Measurements from ENCODE around the gene GMCL2. TPM values are rescaled to one million over a fixed set of nuclear protein-coding genes. Genes with fewer than 3 reads are reported as not detected.

GMCL2 gene
- total and polyA plus RNA-seq, 2 experiments from 2014 or later: 0.07 TPM; not detected in 1

DNA sequence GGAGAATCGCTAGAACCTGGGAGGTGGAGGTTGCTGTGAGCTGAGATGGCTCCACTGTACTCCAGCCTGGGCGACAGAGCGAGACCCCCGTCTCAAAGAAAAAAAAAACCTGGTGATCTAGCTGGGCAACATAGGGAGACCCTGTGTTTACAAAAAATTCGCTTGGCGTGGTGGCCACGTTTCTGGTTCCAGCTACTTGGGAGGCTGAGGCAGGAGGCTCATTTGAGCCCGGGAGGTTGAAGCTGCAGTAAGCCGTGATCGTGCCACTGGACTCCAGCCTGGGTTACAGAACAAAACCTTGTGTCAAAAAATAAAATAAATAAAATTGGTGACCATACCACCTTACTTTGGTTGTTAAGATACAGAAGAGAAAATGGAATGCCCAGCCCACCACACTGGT lies 15.4 kb upstream of the GMCL2 start (continued):
- TF ChIP-seq, protein P1, sequence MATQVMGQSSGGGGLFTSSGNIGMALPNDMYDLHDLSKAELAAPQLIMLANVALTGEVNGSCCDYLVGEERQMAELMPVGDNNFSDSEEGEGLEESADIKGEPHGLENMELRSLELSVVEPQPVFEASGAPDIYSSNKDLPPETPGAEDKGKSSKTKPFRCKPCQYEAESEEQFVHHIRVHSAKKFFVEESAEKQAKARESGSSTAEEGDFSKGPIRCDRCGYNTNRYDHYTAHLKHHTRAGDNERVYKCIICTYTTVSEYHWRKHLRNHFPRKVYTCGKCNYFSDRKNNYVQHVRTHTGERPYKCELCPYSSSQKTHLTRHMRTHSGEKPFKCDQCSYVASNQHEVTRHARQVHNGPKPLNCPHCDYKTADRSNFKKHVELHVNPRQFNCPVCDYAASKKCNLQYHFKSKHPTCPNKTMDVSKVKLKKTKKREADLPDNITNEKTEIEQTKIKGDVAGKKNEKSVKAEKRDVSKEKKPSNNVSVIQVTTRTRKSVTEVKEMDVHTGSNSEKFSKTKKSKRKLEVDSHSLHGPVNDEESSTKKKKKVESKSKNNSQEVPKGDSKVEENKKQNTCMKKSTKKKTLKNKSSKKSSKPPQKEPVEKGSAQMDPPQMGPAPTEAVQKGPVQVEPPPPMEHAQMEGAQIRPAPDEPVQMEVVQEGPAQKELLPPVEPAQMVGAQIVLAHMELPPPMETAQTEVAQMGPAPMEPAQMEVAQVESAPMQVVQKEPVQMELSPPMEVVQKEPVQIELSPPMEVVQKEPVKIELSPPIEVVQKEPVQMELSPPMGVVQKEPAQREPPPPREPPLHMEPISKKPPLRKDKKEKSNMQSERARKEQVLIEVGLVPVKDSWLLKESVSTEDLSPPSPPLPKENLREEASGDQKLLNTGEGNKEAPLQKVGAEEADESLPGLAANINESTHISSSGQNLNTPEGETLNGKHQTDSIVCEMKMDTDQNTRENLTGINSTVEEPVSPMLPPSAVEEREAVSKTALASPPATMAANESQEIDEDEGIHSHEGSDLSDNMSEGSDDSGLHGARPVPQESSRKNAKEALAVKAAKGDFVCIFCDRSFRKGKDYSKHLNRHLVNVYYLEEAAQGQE (IDR thresholded peaks at IDR 0.05; ENCODE audit: unreplicated experiment): no peak
- TF ChIP-seq, protein P2, sequence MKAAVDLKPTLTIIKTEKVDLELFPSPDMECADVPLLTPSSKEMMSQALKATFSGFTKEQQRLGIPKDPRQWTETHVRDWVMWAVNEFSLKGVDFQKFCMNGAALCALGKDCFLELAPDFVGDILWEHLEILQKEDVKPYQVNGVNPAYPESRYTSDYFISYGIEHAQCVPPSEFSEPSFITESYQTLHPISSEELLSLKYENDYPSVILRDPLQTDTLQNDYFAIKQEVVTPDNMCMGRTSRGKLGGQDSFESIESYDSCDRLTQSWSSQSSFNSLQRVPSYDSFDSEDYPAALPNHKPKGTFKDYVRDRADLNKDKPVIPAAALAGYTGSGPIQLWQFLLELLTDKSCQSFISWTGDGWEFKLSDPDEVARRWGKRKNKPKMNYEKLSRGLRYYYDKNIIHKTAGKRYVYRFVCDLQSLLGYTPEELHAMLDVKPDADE (IDR thresholded peaks at IDR 0.05): no peak

DNA sequence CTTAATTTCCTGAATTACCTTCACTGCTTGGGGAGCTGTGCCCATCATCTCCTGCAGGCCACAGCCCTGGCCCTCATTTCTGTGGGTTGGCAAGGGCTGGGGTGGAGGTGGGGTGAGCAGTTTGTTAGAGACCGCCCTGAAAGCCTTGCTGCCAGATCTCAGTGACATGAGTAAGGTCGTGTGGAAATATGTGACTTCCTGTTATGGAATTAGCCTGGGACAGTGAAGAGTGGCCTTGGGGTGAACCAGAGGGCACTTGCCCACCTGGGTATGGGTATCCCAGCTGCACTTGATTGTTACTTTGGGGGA lies 14.7 kb upstream of the GMCL2 start:
- DNase-seq (ENCODE audit: low spot score) (no peak), ATAC-seq (no peak)
- no peak overlapping the region for H3K4me3 ChIP-seq
- H3K4me2 ChIP-seq: no peak overlapping the region
- H4K20me1 ChIP-seq (replicated peaks; ENCODE audit: insufficient read depth): peaks cover 16% of the 10 kb centered on the region
- no peaks in the 10 kb centered on the region for H3K27me3 ChIP-seq (ENCODE audit: insufficient read depth)
- no peak overlapping the region for H3K27ac ChIP-seq (ENCODE audit: low read depth)
- H3K27me3 Mint-ChIP-seq (ENCODE audit: insufficient read depth, low read depth, poor library complexity): peaks cover 28% of the 10 kb centered on the region
- no peak for TF ChIP-seq POLR2AphosphoS5 (IDR thresholded peaks at IDR 0.05; ENCODE audit: low read depth)
- no peak for TF ChIP-seq NANOG (IDR thresholded peaks at IDR 0.05; ENCODE audit: borderline replicate concordance)
- H3K27ac Mint-ChIP-seq: no peak overlapping the region
- H3K79me2 ChIP-seq (replicated peaks; ENCODE audit: insufficient read depth): peaks cover 33% of the 10 kb centered on the region
- H3K4me1 ChIP-seq (ENCODE audit: insufficient read depth): peaks cover 16% of the 10 kb centered on the region
- peaks cover 16% of the 10 kb centered on the region for H3F3A ChIP-seq (replicated peaks; ENCODE audit: low read depth)
- H3K4me3 Mint-ChIP-seq: no peak overlapping the region
- peaks cover 22% of the 10 kb centered on the region for H3K4me1 Mint-ChIP-seq
- H2AFZ ChIP-seq: no peak overlapping the region
- peaks cover 8% of the 10 kb centered on the region for H3K9me3 Mint-ChIP-seq
- peaks cover 21% of the 10 kb centered on the region for H3K36me3 Mint-ChIP-seq (ENCODE audit: low read depth)
- peaks cover 15% of the 10 kb centered on the region for H3K36me3 ChIP-seq (ENCODE audit: insufficient read depth)
- no peaks in the 10 kb centered on the region for H3K9me2 ChIP-seq (ENCODE audit: insufficient read depth)

DNA sequence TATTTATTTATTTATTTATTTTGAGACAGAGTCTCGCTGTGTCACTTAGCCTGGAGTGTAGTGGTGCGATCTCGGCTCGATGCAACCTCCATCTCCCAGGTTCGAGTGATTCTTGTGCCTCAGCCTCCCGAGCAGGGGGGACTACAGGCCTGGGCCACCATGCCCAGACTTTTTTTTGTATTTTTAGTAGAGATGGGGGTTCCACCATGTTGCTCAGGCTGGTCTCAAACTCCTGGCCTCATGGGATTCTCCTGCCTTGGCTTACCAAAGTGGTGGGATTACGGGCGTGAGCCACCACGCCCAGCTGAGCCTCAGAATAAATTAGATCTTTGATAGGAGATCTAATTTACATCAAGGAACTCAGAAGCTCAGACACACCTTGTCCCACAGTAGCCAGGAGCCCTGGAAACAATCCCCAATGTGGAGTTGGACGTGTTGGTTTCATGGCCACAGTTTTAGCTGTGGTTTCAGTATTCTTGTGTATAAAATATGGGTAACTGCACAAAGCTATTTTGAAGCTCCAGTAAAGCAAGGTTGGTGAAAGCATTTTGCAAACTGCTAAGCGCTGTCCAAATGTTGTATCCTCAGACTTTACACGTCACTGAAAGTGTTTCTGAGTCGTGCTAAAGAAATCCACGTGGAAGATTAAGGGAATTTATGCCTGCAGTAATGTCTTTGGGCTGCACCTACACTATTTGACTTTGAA lies 14.2 kb upstream of the GMCL2 start:
- peaks cover 19% of the 10 kb centered on the region for H3K4me1 Mint-ChIP-seq

More for the DNA sequence above, 14.2 kb upstream of the GMCL2 start:
- ATAC-seq (no peak), DNase-seq (ENCODE audit: low spot score) (no peak)
- H3K27me3 ChIP-seq (ENCODE audit: insufficient read depth): no peaks in the 10 kb centered on the region
- no peak overlapping the region for H2AFZ ChIP-seq
- no peak overlapping the region for H3K27ac ChIP-seq (ENCODE audit: low read depth)
- TF ChIP-seq NANOG (IDR thresholded peaks at IDR 0.05; ENCODE audit: borderline replicate concordance) (no peak), ZNF331 (CRISPR knock-in tag; IDR thresholded peaks at IDR 0.05; ENCODE audit: low read depth) (no peak), EZH2phosphoT487 (IDR thresholded peaks at IDR 0.05; ENCODE audit: unreplicated experiment) (no peak), CREB1 (CRISPR knock-in tag; IDR thresholded peaks at IDR 0.05; ENCODE audit: low read depth) (no peak)
- TF ChIP-seq, protein P2 (IDR thresholded peaks at IDR 0.05): no peak
- H3K9me3 Mint-ChIP-seq: peaks cover 8% of the 10 kb centered on the region
- no peak overlapping the region for H3K4me3 Mint-ChIP-seq
- H3F3A ChIP-seq (replicated peaks; ENCODE audit: low read depth): peaks cover 13% of the 10 kb centered on the region
- no peak overlapping the region for H3K4me3 ChIP-seq
- H3K9me2 ChIP-seq (ENCODE audit: insufficient read depth): no peaks in the 10 kb centered on the region
- peaks cover 10% of the 10 kb centered on the region for H3K36me3 ChIP-seq (ENCODE audit: insufficient read depth)
- peaks cover 11% of the 10 kb centered on the region for H4K20me1 ChIP-seq (replicated peaks; ENCODE audit: insufficient read depth)
- no peak overlapping the region for H3K27ac Mint-ChIP-seq
- H3K27me3 Mint-ChIP-seq (ENCODE audit: insufficient read depth, low read depth, poor library complexity): peaks cover 22% of the 10 kb centered on the region
- peaks cover 11% of the 10 kb centered on the region for H3K4me1 ChIP-seq (ENCODE audit: insufficient read depth)
- H3K36me3 Mint-ChIP-seq (ENCODE audit: low read depth): peaks cover 16% of the 10 kb centered on the region
- H3K79me2 ChIP-seq (replicated peaks; ENCODE audit: insufficient read depth): peaks cover 28% of the 10 kb centered on the region
- H3K4me2 ChIP-seq: no peak overlapping the region

All from GM23338 (cell line).